ENCODE data around the gene KCND1.

- TF ChIP-seq, protein P1, sequence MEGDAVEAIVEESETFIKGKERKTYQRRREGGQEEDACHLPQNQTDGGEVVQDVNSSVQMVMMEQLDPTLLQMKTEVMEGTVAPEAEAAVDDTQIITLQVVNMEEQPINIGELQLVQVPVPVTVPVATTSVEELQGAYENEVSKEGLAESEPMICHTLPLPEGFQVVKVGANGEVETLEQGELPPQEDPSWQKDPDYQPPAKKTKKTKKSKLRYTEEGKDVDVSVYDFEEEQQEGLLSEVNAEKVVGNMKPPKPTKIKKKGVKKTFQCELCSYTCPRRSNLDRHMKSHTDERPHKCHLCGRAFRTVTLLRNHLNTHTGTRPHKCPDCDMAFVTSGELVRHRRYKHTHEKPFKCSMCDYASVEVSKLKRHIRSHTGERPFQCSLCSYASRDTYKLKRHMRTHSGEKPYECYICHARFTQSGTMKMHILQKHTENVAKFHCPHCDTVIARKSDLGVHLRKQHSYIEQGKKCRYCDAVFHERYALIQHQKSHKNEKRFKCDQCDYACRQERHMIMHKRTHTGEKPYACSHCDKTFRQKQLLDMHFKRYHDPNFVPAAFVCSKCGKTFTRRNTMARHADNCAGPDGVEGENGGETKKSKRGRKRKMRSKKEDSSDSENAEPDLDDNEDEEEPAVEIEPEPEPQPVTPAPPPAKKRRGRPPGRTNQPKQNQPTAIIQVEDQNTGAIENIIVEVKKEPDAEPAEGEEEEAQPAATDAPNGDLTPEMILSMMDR (IDR thresholded peaks at IDR 0.05; ENCODE audit: poor library complexity, severe bottlenecking) = no peak
- TF ChIP-seq EZH2 (IDR thresholded peaks at IDR 0.05; ENCODE audit: borderline replicate concordance, insufficient read depth, low read length, poor library complexity, severe bottlenecking) (no peak), EP300 (conservative IDR thresholded peaks at IDR 0.05; ENCODE audit: poor library complexity, severe bottlenecking) (no peak), POLR2AphosphoS5 (IDR thresholded peaks at IDR 0.05) (no peak)
- TF ChIP-seq, protein P2, sequence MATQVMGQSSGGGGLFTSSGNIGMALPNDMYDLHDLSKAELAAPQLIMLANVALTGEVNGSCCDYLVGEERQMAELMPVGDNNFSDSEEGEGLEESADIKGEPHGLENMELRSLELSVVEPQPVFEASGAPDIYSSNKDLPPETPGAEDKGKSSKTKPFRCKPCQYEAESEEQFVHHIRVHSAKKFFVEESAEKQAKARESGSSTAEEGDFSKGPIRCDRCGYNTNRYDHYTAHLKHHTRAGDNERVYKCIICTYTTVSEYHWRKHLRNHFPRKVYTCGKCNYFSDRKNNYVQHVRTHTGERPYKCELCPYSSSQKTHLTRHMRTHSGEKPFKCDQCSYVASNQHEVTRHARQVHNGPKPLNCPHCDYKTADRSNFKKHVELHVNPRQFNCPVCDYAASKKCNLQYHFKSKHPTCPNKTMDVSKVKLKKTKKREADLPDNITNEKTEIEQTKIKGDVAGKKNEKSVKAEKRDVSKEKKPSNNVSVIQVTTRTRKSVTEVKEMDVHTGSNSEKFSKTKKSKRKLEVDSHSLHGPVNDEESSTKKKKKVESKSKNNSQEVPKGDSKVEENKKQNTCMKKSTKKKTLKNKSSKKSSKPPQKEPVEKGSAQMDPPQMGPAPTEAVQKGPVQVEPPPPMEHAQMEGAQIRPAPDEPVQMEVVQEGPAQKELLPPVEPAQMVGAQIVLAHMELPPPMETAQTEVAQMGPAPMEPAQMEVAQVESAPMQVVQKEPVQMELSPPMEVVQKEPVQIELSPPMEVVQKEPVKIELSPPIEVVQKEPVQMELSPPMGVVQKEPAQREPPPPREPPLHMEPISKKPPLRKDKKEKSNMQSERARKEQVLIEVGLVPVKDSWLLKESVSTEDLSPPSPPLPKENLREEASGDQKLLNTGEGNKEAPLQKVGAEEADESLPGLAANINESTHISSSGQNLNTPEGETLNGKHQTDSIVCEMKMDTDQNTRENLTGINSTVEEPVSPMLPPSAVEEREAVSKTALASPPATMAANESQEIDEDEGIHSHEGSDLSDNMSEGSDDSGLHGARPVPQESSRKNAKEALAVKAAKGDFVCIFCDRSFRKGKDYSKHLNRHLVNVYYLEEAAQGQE (IDR thresholded peaks at IDR 0.05; ENCODE audit: borderline replicate concordance) = no peak
Observed at GRCh38 chrX:48938721-48939425, 32.8 kb downstream of the KCND1 start.
